ENCODE measurements around the gene SPRR2B.

DNA sequence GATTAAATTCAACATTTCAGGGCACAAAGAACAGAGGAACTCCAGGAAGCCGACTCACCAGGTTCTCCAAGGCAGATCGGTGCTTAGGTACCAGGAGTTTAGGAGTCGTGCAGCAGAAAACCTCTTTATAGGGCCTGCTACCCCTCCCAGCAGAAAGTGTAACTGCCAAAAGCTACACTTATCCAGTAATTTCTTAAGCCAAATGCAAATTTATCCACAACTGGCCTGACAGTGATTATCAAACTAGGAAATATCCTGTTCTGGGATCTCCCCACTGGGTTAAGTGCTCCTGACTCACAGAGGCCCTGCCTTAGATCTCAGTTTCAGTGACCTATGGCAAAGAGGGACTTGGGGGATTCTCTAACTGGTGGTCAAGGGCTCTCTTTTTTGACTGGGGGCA lies 42.0 kb upstream of the SPRR2B start, which contains the start of gene SPRR2F:
- TF ChIP-seq, protein P1, sequence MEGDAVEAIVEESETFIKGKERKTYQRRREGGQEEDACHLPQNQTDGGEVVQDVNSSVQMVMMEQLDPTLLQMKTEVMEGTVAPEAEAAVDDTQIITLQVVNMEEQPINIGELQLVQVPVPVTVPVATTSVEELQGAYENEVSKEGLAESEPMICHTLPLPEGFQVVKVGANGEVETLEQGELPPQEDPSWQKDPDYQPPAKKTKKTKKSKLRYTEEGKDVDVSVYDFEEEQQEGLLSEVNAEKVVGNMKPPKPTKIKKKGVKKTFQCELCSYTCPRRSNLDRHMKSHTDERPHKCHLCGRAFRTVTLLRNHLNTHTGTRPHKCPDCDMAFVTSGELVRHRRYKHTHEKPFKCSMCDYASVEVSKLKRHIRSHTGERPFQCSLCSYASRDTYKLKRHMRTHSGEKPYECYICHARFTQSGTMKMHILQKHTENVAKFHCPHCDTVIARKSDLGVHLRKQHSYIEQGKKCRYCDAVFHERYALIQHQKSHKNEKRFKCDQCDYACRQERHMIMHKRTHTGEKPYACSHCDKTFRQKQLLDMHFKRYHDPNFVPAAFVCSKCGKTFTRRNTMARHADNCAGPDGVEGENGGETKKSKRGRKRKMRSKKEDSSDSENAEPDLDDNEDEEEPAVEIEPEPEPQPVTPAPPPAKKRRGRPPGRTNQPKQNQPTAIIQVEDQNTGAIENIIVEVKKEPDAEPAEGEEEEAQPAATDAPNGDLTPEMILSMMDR (conservative IDR thresholded peaks at IDR 0.05; ENCODE audit: low read depth, low read length), result no peak
- TF ChIP-seq EZH2 (IDR thresholded peaks at IDR 0.05; ENCODE audit: borderline replicate concordance, low read depth, low read length, poor library complexity, severe bottlenecking), result no peak

Data from A673 (cell line).